Tibial nerve (tissue), 4 donors: ENCODE data around the gene RANBP3L.

Experiments used
- CTCF ChIP-seq, 5 experiments: fragments of 200-600 bp in 3 of 5; fragments of 450-650 bp in 2 of 5; sonication (generic) in 3 of 5; IDR thresholded peaks; one replicate each; pipeline ENCODE4 v1.5.1; 2016 to 2019; ENCODE audit warnings: antibody characterized with exemption in 5 of 5, mild to moderate bottlenecking in 3 of 5, moderate library complexity in 2 of 5
- EP300 ChIP-seq, 2 donors: sonication (generic); formaldehyde crosslinking; IDR thresholded peaks; one replicate each; pipeline ENCODE4 v1.6.1; 2017; ENCODE audit warnings: antibody characterized with exemption in 2 of 2, mild to moderate bottlenecking in 1 of 2

GRCh38 chr5:36300927-36301540, 668 bp downstream of the RANBP3L start:
- TF ChIP-seq CTCF (IDR thresholded peaks at IDR 0.05) (no peak), EP300 (IDR thresholded peaks at IDR 0.05) (no peak)
